HTR-8/SVneo (cell line): Measurements from ENCODE around the gene SNRNP27.

Experiments used
- DNase-seq: peaks from one replicate; pipeline ENCODE4 v3.0.0; 2011; ENCODE audit warnings: low spot score, mixed read lengths; ENCODE audit not compliant: insufficient read length
- FAIRE-seq: peaks from 2 replicates; lab custom pipeline; 2011; peaks lifted over from hg19 to GRCh38; lab: Jason Lieb, UNC

The SNRNP27 gene

DNA sequence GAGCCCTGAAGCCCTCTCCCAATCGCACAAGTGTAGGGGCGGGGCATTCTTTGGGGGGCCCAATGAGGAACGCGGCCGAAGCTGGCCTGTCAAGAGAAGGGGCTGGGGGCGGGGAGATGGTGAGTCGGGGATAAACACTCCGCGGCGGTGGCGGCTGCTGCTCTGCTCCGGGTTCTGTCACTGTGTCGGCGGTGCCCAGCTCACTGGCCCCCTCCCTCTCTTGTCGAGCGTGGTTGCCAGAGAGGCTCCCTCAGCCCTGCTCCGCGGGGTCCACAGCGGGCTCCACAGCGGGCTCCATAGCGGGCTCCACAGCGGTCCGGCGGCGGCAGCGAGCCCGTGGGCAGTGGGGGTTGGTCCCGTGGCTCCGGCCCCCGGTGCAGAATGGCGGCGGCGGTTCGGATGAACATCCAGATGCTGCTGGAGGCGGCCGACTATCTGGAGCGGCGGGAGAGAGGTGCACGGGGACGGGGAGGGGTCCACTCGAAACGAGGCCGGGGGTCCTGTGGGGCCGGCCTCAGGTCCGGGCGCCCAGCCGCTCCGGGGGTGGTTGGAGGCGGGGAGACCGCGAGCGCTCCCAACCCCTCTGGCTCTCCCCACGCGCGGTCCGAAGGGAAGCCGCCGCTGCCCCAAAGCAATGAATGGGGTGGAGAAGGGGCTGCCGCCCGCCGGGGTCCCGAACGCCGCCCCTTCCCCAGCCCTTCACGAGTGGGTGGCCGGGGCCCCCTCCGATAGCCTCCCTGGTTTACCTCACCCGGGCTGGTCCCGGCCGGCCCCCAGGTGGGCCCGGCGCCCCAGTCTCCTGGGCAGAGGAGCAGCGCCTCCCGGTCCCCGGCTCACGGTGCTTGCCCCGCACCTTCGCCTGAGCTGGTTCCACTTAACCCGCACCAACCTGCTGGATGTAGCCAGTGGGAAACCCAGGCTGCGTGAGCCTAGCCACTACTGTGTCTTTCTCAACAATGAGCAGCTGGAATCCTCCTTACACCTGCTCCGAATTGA lies 21.5 kb downstream of the SNRNP27 start, which contains the start of gene MXD1:
TSS of gene MXD1 (plus strand) at position 160 of the 996 bp plus-strand sequence. CDS start at position 382, 222 bp downstream.
- FAIRE-seq (no peak), DNase-seq (no peak)

DNA sequence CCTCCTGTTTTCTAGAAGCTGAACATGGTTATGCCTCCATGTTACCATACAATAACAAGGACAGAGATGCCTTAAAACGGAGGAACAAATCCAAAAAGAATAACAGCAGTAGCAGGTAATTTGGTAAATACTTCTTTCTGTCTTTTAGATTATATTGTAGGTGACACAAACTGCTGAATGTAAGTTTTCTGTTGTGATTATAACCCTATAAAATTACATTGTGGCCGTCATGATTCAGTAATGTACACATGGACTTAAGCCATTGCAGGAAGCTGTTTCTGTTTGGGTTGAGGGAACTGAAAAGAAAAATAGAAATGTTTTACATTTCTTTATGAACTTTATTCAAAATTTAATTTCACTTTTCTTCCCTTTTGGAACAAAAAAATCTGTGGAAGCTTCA lies 22.4 kb downstream of the SNRNP27 start:
- DNase-seq: no peak
- no peak for FAIRE-seq

DNA sequence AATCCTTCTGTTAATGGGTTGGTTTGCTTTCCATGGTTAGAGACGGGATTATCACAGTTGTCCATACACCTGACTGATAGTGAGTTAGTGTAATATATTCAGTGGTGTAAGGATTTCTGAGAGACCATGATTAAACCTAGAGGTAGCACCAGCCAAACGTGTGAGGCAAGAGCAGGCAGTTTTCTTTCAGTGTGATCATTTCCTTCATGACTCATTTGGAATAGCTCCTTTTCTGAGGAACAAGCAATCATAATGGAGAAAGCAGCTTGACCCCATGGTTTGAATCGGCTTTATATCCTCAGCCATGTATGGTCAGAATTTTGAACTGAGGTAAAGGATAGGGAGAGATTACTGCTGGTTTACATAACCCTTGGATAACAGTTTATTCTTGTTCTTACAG lies 24.1 kb downstream of the SNRNP27 start:
- FAIRE-seq (no peak), DNase-seq (peak; percentile 27)

DNA sequence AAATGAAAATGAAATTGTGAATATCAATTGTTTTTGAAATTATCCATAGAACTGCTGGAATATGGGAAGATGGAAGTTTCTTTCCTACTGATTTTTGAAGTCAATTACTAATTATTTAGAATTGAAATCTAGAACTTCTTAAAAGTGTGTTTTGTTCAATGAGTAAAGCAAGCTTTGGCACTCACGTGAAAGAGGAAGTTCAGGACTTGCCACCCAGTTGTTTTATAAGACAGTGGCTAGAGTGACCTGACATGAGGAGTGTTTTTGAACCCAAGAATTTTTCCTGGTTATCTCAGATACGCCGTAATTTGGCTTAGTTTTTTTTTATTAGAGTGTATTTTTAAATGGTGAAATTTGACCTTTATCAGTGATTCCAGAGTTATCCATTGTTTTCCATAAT lies 24.6 kb downstream of the SNRNP27 start:
- no peak for FAIRE-seq
- DNase-seq: no peak

DNA sequence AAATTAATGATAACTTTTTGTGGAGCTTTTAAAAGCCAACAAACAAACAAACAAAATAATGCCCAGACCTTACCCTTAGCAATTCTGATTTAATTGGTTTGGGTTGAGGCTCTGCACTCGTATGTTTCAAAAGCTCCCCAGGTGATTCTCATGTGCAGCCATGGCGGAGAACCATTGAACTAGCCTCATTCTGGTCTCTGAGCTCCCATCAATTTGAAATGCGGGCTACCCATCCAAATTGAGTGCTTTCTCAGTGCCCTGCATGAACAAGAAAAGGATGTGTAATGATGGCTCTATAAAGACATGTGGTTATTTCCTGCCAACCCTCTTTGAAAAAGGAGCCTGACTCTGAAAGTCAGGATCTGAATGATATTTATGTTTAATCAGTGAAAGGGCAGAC lies 29.4 kb downstream of the SNRNP27 start:
- FAIRE-seq (no peak), DNase-seq (no peak)

DNA sequence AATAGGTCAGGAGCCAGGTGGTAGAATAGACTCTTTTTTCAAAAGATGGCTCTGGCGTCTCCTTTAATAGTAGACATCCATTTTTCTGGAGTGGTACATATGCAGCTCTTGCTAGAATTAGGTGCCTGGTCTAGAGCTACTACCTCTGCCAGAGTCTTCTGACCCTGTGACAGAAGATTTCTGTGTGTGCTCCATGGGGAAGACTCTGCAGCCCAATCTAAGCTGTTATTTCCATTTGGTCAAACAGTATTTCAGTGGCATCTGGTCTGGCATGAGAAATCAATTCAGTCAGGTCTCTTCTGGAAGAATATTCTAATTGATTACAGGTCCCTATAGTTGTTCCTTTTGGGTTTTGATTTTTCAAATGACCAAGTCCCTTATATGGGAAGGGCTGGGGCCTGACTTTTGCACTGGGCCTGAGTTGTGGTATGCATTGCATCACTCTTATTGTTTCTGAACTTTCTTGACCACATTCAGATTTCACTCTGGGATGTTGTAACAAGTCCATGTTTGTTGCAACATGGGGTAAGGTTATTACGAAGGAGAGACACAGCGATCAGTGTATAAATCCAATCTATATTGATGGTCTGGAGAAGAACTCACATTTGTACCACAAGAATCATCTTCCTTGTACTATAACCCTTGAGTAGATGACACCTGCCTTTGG lies 33.2 kb downstream of the SNRNP27 start:
- no peak for DNase-seq
- FAIRE-seq: no peak

DNA sequence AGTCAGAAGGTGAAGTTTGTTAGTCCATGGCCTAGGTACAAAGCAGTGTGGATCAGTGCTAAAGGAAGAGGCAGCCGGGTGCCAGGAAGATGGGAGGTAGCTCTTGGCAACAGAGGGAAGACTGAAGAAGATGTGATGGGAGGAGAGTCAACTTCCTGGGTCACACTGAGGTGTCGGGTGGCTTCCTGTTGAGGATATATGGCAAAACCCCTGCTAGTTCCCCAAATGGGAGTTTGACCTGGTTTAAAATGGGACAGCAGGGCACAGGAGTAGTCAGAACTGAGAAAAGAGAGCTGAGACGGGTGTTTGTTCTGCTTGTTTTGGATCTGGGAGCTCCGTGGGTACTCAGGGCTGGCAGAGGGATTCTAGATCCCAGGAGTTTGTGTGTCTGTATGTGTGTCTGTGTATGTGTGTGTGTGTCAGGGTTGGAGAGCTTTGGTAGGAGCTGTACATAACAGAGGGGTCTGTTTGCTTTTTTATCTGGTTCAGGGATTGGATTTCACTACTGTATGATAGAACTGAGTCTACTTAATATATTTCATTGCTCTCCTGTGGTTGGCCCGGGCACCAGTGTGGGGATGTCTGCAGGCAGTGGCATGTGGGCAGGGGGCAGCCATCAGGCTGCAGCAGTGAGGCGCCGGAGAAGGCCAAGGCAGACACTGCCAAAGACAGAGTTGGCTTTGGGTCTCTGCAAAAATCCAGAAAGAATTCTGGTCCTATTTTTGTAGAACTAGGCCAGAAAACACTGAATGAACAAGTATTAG lies 38.3 kb downstream of the SNRNP27 start:
- no peak for DNase-seq
- FAIRE-seq: no peak

DNA sequence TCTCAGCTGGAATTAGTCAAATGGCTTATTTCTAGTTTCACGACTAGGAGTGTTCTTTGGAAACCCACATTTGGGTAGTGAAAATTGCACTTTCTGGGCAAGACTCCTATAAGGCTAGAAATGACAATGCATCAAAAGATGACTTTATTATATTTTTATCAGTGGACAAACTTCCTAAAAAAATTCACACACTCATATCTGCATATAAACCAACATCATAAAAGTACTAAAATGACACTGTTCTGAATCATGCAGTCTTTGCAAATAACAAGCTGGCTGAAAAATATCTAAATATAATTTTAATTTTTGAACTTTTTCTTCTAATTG lies 38.8 kb downstream of the SNRNP27 start:
- FAIRE-seq (no peak), DNase-seq (no peak)

DNA sequence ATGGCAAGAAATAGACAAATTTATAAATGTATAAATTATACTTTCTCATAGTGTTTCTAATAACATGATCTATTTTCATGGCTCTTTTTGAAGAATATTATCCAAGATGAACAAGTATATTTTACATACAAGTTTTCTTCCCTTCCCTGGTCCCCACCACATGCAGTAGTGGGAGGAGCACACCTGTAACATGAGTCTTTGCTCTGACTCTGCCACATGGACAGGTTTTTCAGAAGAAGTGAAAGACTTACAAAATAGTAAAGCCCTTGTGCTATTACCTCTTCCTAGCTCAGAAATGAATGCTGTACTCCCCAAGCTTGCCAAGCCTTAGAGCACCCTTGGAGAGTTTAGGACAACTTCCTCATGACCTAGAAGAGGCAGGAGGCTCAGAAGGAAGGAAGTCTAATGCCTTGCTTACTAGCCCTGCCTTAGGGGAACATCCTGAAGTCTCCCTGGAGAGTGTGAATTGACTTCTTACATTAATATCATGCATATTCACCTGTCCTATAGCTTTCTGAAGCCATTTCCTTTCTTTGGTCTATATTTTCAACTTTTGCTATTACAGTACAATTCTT lies 39.6 kb downstream of the SNRNP27 start:
- DNase-seq (no peak), FAIRE-seq (no peak)

DNA sequence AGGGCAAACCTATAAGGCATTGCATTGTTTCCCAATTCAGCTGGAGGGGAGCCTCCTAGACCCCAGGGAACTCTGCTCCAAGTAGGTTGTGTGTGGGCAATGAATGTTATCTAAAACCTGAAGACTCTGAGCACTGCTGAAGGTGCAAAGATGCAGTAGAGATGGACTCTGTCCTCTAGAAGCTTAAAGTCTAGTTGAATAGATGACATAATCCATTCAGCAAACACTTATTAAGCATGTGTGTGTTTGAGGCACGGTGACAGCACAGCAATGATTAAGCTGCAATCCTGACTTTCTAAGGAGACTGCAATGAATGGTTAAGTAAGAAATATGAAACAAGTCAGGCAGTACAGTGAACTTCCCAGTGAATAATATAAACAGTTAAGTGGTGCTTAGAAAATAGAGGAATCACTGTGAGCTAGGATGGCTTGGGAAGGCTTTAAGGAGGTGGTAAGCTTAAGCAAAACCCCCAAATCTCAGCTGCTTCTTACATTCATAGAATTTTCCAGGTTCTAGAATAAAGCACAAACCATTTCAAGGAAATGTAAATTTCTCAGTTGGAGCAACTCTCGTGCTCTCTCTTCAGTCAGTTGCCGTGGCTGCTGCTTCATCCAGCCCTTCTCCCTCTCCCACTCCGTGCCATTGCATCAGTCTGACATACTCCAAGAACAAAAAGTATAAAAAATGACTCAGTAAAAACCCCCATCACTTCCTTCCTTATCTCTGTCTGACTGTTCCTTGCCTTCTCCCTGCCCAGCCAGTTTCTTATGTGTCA lies 40.3 kb downstream of the SNRNP27 start:
- no peak for DNase-seq
- FAIRE-seq: no peak

DNA sequence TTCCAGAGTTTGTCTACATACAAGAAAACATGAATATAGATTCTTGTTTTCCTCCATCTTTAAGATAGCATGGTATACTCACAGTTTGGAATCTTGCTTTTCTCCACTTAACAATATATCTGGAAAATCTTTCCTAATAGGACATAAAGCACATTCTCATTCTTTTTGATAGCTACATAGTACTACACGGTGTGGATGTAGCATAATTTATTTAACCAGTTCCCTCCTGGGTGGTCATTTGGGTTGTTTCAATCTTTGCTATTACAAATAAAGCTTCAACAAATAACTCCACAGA lies 40.8 kb downstream of the SNRNP27 start:
- DNase-seq: no peak
- no peak for FAIRE-seq

DNA sequence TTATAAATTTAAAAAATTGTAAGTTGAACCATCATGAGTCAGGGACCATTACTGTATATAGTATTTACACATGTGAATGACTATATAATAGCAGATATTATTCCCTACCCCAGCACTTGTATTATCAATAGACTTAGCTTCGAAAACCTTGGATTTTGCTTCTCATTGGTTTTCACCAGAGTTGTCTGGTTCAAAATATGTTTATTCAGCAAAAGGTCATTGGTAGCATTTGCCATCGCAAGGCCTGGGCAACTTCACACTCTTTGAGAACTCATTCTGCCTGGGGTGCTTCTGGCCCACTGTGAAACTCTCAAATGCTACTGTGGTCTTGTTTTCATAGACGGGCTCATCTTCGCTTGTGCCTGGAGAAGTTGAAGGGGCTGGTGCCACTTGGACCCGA lies 41.3 kb downstream of the SNRNP27 start:
- no peak for FAIRE-seq

DNA sequence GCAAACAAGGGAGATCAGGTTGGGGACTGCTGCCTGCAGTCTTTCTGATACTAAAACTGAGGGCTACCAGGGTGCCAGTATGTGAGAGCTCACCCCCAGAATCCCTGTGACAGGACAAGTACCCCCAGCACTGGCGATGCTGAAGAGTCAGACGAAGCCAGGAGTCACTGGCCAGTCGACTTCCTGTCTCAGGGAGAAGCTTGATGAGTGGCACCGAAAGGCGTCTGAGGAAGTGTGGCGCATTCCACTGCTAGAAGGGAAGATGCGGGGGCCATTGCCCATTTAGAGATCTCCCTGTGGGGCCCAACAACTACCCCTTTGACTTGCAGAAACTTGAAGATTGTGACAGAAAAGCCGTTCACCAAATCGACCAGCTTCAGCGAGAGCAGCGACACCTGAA lies 43.1 kb downstream of the SNRNP27 start:
- no peak for DNase-seq

More for the DNA sequence above, 41.3 kb downstream of the SNRNP27 start:
- DNase-seq: no peak

DNA sequence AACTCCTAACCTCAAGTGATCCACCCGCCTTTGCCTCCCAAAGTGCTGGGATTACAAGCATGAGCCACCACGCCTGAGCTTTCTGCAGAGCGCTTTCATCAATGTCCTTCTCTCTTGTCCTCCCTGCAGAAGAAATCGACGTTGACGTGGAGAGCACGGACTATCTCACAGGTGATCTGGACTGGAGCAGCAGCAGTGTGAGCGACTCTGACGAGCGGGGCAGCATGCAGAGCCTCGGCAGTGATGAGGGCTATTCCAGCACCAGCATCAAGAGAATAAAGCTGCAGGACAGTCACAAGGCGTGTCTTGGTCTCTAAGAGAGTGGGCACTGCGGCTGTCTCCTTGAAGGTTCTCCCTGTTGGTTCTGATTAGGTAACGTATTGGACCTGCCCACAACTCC lies 44.2 kb downstream of the SNRNP27 start:
- FAIRE-seq (no peak), DNase-seq (no peak)

More for the DNA sequence above, 43.1 kb downstream of the SNRNP27 start:
- no peak for FAIRE-seq

DNA sequence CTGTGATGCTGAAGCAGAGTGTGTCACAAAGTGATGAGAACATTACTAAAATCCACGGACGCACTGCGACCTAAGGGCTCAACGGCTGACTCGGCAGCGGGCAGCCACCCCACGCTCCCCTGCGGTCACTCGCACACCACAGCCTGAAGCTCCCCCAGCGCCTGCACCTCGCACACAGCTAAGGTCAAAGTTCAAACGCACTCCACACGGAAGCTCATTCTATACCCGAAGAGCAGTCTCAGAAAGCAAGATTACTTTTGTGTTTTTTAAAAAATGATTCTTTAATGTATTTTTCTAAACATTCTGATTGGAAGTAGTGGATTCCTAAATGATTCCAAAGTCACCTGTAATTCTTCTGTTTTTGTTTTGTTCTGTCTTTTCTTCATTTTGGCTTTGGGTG lies 46.0 kb downstream of the SNRNP27 start:
- no peak for FAIRE-seq
- no peak for DNase-seq

DNA sequence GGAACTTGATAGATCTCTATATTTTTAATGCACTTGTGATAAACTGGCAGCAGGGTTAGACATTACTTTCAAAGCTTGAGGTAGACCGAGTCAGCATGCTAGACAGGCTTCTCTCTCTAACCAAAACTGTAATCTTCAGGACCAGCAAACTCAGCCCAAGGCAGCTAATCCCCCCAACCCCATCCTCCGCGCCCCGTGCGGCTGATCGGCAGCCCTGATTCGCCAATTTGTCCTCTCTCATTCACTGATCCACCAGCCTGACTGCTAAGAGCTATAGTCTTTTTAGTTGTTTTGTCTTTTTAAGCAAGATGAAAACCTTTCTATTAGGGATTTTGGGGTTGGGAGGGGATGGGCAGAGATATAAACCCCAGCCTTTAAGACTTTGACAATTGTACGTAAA lies 46.9 kb downstream of the SNRNP27 start:
- no peak for DNase-seq
- no peak for FAIRE-seq

DNA sequence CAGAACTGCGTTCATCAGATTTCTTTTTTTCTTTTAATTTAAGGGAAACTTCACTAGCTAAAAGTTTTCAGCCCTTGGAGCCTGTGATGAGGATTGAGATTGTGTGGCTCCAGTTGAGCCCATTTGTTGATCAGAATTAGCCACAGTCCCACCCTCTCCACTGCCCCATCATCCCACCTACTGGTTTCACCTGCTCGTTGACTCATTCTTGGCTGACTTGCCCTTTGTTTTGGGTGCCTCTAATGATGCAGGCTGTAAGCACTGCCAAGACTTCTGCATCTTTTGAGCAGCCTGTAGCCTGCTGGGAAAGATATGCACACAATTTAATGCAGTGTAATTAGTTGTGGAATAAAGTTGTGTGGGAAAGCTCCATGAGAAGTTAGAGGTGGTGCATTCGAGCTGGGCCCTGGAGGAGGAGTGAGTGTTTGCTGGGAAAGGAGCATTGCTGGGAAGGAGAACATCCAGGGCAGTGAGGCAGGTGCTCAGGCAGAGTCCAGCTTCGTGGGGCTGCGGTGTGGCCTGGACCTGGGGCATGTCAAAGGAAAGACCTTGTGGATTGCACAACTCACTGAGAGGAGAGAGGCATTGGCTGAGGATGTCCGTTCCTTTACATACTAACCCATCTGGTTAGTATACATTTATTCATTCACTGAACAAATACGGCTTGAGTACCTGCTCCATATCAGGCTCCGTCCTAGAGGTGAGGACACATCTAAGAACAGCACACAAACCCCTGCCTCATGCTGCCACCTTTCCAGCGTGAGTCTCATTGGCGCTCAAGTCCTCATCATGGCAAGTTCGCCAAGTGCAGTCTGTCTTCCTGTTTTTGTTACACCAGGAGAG lies 49.5 kb downstream of the SNRNP27 start:
- DNase-seq (no peak), FAIRE-seq (no peak)

DNA sequence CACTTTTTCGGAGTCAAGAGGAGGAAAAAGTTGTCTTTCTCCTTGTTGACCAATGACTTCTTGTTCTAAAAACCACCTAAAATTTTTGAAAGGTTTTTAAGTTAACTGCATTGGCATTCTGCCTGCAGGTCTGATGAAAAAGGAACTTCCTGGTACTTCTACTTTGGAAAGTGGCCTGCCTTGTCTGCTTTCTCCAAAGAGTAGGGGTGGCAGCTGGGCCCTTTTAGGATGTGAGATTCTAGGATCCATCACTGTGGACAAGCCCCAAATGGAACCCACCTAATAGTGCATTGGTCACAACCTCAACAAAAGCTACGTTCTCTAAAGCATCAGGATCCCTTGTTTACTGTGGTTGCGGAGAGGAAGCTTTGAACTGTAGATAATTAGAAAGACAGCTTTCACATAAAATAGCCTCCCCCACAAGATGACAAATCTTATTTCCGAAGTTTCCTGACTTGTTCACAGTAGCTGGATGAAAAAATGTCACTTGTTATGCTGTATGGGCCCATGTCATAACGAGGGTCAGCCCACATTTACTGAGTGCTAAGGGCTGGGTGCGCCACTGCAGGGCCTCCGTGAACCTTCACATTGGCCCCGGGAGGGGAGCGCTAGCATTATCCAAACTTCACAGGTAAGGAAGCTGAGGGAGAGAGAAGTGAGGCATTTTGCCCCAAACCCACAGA lies 50.2 kb downstream of the SNRNP27 start:
- no peak for DNase-seq

More for the DNA sequence above, 50.2 kb downstream of the SNRNP27 start:
- FAIRE-seq: no peak
